Activated T-cell treated with anti-CD3 and anti-CD28 coated beads, Interleukin-2, amount 50 U/mL, for 48 hours (primary cell): ENCODE data around the gene TSPO.

Experiments used
- DNase-seq, 2 experiments: peaks; one replicate each; pipeline ENCODE4 v3.0.0-alpha.2; 2020

The TSPO gene

DNA sequence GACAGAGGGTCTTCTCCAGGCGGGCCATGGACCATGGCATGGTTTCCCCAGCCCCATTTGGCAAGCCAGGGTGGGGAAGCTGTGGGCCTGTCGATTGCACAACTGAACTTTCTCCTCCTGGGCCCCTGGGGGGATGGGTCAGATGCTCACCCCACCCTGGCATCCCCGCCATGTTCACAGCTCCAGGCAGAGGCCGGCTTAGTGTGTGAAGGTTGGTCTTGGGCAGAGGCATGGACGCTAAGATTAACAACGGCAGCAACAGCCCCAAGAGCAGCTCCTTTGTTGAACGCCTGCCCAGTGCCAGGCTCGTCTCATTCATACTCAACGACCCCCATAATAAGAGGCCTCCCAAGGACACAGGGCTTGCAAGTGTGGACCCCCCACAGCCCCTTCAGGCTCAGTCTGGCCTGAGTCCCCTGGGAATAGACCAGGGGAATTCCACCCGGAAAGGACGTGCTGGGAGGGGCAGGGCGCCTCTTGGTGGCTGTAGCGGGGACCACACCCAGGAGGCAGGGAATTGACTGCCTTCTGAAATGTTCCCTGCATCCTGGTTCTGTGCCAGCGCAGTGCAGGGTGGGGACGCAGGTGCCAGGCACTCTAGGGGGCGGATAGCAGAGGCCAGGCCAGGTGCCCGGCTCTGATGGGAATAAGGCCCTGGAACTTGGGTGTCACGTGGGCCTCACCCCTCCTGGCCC is 8.3 kb downstream of the TSPO start:
- DNase-seq = no peak

DNA sequence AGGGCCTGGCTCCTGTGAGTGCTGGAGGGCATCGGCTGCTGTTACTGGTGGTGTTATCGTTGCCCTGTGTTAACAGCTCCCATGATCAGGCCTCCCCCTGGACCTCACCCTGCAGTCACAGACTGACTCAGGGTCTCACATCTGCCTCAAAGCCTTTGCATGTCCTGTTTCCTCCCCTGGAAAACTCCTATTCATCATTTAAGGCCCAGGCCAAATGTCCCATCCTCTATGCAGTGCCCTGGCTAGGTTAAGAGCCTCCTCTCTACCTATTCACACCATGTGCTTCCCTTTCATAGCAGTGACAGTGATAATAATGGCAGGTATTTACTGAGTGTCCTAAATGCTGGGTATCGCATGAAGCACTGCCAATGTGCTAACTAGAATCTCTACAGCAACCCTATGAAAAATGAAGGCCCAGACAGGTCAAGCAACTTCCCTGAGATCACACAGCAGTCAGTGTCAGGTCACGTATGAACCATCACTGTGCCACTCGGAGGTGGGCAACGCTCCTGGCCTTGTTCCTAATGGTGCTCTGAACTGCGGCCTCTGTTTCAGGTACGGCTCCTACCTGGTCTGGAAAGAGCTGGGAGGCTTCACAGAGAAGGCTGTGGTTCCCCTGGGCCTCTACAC is 9.3 kb downstream of the TSPO start:
- DNase-seq = no peak

DNA sequence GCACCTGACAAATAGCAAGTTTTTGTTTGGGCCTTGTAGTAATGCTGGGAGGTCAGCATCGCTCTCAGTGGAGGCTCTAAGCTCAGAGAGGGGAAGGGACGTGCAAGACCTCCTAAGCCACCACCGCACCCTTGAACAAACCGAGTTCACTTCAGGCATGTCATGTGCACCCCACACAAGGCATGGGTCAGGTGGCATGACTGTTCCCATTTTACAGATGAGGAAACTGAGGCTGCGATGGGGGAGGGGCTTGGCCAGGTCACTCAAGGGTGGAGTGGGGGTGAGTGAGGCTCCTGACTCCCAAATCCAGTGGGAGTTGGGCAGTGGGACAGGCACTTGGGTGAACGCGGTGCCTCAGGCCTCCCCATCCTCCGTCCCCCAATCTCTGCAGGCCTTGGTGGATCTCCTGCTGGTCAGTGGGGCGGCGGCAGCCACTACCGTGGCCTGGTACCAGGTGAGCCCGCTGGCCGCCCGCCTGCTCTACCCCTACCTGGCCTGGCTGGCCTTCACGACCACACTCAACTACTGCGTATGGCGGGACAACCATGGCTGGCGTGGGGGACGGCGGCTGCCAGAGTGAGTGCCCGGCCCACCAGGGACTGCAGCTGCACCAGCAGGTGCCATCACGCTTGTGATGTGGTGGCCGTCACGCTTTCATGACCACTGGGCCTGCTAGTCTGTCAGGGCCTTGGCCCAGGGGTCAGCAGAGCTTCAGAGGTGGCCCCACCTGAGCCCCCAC is 11.2 kb downstream of the TSPO start:
- no peak for DNase-seq

DNA sequence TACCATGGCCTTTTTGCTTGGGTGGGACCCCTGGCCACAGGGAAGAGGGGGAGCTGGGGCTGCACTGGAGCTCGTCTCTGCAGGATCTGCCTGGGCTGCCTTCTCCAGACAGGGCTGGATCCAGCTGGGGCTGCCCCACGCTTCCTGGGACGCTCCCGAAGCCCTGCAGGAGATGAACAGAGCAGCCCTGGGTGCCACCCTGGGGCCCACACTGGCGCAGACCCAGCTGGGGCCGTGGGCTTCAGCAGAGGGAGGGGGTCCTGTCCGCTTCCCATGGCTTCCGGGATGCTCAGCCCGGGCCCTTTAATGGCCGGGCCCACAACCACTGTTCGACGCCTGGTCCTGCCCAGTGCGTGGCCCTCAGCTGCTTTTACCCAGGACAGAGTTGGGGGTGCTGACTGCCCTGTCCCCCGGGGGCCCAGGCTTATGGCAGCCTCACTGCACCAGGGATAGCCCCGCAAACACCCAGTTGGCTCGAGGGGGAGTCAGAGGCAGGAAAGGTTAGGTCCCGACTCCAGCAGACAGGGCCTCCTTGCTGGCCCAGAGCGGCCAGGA is 12.0 kb downstream of the TSPO start:
- no peak for DNase-seq

DNA sequence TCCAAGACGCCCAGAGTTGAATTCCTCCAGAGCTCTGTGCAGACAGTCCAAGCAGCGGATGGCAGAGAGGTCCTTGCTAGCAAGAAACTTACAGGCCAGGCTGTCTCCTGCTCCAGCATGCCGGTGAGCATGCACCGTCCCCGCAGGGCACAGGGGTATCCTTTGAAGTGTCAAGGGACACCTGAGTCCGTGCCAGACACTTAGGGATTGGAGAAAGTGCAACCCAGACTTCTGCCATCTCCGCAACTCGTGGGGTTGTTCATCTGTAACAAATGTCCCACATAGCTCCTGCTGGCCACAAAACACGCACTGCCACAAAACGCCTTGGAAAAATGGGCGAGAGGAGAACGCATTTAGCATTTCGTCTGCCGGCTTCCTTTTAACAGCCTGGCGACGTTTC is 13.3 kb downstream of the TSPO start:
- no peak for DNase-seq

DNA sequence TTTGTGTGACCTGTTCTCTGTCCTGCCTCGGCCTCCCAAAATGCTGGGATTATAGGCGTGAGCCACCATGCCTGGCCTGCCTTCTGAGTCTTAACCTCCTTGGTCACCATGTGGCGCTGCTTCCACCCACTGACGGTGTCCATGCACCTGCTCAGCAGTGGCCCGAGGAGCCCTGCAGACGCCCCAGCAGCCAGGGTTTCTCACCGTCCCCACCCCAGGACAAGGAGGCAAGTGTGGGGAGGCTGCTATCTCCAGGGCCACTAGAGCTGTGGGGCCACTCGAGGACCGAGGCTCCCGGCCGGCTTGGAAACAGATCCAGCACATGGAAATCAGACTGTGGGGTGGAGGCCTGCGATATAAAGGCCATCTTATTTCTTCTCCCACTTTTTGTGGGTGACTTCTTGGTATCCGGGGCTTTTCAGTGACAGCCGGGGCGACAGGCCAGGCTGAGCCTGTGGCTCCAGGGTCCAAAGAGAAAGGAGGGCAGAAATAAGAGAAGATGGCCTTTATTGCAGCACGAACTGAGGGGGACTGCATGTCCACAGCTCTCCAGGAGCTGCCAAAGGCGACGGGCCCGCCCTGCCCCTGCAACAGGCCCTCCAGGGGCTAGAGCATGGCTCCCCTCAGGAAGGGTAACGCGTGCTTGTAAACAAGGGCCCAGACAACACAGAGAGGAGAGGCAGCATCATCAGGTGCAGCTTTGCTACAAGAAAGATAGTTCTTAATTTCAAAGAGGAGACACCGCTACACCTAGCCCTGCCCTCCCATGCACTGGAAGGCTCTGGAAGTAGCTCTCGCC is 15.0 kb downstream of the TSPO start:
- no peak for DNase-seq

DNA sequence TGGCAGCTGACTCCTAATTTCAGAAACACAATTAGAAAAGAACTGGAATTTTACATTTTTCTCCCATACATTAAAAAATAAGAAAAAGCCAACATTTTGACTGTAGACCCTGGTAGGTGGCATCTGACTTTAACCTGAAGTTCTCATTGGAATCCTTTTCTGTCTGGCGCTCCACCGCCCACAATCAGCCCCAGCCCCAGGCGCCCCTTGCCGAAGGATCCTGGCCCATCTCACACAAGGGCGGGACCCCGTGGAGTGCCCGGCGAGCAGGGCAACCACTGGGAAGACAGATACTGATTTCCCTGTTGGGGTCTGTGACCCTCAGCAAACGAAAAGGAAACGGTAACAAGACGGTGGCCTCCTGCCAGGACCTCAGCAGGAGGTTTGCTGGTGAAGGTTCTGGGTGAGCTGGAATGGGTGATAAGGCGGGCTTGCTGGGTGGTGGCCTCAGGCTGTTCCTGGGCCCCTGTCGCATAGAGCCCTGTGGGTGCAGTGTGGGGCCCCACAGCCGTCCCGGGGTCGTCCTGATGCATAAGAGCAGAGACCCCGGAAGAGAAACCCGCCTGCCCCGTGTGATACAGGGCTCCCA is 15.7 kb downstream of the TSPO start:
- no peak for DNase-seq

DNA sequence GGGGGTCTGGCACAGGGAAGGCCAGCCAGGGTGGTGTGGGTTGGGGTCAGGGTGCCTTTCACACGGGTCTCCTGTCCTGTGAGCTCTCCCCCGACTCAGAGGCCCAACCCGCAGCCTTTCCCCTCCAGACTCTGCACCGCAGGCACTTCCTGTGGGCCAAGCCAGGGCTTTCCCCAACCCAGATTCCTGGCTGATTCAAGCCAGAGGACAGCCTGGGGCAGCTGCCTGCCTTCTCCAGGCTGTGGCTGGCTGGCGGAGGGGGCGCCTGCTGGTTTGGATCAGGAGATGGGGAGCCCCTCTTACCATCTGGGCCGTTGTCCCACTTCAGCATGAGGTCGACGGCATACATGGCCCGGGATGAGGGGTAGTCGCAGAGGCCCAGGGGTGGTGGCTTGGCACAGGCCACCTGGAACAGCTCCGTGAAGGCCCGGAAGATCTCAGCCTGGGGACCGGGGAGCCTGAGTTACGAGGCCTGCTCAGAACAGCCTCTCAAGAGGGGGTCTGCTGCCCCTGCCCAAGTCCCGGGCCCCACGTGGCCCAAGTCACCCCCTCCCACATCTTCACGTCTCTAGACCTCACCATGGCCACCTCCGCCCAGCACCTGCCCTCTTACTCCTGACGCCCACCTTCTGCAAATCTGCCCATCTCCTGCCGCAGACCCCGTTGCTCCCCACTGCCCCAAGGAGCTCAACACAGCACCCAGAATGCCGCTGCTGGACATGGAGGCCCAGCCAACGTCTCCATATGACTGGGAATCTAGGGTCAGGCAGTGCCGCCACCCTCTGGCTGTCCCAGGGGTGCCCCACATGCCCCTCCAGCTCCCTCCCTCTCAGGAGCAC is 17.3 kb downstream of the TSPO start:
- no peak for DNase-seq

DNA sequence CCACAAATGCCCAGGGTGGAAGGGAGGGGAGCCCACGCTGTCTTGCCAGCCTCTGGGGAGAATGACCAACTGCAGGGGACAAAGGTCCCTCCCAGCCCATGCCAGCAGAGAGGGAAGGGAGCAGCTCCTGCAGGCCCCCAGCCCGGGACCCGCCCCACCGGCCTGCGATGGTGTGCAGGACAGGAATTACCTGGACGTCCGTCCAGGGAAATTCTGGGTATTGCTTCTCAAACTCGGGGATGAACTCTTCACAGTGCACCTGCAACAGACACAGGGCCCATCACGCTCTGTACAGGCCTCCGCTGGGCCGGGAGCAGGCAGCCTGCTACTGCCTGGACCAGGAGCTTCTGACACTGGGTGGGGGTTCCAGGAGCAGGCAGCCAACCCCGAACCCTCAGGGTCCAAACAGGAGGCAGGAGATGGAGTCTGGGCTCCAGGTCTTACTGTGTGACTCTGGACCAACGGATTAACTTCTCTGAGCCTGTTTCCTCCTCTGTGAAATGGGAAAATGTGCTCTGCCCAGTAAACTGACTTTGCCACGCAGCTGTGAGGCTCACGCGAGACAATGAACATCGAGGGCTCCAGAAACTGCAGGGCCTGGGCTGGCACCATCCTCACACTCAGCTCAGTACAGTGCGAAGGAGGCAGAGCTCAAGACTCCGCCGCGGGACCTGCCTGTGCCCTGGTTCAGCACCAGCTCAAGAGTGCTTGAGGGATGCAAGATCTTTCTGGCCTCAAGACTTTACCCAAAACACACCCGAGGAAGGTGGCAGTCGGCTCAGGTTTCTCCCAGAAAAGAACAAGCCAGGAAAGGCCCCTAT is 18.2 kb downstream of the TSPO start:
- DNase-seq = no peak

DNA sequence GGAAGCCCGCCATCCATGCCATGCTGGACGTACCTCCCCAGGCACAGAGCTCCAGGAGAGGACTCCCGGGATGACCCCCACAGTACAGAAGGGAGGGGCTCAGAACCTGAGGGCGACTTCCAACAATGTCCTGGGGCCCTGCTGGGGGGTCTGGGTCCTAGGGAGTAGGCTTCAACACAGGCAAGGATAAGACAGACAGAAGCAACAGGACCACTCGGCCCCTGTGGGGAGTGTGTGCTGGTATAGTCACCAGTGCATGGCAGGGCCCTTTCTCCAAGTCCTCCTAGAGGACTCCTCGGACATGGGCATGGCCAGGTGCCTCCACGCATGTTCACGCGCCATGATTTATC is 18.7 kb downstream of the TSPO start:
- DNase-seq = no peak

DNA sequence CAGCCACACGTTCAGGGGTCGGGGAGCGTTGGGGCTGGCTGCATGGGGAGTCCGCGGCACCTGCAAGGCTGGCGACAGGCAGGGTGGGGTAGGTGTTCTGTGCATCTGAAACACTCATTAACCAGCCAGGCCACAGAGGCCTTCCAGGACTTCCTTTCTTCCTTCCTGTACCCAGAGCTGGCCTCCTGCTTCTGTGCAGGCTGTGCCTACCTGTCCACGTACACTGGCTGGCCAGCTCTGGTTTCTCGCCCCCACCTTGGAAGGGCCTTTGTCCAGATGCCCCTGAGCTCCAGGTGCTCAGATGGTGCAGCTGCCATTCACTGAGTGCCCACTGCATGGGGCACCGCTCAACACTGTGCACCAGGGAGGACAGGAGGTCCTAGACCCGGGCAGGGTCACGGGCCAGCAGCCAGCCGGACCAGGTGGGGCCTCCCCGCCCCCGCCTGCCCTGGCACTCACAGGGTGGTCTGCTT is 19.7 kb downstream of the TSPO start:
- DNase-seq = no peak

DNA sequence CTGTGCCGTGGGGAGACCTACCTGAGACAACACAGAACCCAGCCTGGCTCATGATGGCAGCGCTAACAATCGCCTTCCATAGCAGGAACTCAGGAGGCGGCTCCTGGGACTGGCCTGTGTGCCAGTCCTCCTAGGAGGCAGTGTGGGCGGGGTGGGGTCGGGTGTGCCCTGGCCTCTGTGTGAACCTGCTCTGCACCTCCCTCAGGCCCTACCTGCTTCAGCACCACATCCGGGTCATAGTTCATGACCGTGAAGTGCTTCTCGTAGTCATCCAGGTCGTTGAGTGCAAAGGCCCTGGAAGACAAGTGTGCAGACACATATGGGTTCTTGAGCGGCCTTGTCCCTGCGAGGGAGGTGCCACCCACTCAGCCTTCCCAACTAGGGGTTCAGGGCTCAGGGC is 20.2 kb downstream of the TSPO start:
- DNase-seq = no peak

DNA sequence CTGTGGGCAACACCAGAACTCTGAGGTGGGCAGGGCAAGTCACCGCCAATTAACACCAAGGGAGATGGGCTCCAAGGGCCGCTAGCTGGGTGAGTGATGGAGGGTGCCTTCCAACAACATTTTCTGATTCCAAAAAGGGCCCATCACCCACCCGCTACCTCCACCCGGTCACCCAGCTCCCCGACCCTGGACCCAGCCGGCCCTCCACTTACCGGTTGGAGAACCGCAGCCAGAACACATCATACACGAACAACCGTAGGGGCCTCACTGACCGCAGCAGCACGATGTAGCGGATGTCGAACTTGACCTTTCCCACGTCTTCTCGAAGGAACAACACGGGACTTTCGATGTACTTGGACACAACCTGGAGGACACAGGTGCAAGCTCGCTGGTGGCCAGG is 20.8 kb downstream of the TSPO start:
- no peak for DNase-seq

DNA sequence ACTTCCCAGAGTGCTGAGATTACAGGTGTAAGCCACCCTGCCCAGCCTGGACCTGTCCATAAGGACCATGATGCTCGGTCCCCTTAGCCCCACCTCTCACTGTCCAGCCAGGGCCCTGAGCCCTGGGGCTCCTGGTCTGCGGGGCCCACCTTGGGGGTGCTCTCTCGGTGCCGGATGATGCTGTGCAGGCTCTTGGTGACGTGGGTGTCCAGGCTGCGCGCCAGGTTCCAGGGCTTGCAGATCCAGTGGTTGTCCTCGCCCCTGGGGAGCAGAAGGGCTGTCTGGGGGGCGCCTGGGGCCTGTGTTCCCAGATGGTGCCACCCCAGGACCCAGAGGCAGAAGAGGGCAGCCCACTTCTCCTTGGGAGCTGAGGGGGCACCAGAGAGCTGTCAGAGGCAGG is 22.2 kb downstream of the TSPO start:
- no peak for DNase-seq

DNA sequence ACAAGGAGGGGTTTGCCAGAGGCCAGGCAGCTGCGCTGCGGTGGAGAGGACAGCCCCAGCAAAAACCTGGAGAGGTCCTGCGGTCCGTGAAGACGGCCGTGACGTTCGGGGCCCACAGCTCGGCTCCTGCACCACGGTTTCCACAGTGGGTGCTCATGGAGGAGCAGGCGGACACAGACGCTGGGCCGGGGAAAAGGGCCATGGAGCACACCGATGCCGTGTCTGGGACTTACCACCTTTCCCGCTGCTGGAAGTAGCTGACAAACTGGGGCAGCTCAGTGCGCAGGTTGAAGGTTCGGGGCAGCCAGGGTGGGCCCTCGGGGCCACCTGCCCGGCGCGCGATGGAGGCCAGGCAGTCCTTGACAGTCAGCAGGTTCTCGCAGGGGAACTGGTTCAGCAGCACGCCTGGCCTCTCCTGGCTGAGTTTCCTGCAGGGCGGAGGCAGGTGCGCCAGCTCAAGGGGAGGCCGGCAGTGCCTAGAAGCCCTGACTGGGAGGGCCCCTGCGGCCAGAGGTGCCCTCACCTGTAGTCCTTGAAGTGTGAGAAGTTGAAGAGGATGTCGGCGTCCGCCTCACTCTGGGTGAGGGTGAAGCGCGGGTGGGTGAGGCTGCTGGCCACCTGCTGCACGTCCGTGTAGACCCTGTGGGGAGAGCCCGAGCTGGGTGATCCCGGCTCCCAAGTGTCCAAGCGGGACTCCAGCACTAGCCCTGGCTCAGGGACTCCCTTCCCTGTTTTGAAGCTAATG is 22.8 kb downstream of the TSPO start:
- no peak for DNase-seq

DNA sequence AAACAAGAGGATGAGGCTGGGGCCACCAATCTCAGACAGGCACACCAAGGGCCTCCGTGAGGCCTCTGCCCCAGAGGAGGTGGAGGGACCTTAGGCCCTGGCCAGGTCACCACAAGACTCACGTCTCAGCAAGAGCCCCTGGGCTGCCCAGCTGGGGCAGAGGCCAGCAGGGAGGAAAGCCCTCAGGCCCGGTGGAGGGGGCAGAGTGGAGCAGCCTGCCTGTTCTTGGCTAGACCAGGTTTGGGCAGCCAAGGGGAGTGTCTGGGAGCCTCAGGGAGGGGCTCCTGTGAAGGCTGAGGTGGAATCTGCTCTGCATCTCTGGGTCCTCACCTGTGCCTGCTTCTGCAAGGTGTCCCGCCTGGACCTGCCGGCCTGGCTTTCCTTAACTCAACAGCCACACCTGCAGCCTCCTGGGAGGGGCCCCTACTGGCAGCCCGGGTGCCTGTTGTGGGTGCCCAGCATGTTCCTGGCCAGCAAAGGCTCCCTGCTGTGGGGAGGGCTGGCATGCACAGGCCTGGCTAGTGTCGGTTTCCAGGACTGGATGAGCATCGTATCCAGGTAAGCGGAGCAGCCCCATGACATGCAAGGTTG is 23.7 kb downstream of the TSPO start:
- no peak for DNase-seq

DNA sequence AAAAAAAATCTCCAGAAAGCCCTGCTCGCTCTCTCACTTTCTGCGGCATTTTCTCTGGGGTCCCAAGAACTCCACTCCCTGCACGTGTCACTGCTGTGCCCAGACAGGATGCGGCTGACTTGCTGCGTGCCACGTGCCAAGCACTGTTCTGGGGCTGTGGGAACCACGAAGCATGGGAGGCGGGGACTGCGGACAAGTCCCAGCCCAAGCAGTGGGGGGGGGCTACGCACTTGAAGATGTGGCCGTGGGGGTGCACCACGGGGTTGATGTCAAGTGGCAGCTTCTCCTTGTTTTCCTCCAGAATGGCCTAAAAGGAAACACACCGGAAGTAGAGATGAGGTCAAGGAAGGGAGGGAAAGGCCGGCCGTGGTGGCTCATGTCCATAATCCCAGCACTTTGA is 24.7 kb downstream of the TSPO start:
- DNase-seq = no peak

DNA sequence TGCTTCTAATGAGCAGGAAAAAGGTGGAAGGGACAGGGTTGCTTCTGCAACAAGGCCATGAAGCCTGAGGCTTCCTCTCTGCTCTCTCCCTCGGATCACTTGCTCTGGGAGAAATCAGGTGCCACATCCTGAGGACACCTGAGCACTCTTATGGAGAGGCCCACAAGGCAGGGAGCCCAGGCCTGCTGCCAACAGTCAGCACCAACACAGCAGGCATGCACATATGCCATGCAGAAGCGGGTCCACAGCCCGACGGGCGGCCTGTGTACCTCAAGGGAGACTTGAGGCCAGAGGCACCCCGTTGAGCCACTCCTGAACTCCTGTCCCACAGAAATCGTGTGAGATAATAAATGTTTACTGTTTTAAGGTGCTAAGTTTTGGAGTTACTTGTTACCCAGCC is 26.1 kb downstream of the TSPO start:
- DNase-seq = no peak

DNA sequence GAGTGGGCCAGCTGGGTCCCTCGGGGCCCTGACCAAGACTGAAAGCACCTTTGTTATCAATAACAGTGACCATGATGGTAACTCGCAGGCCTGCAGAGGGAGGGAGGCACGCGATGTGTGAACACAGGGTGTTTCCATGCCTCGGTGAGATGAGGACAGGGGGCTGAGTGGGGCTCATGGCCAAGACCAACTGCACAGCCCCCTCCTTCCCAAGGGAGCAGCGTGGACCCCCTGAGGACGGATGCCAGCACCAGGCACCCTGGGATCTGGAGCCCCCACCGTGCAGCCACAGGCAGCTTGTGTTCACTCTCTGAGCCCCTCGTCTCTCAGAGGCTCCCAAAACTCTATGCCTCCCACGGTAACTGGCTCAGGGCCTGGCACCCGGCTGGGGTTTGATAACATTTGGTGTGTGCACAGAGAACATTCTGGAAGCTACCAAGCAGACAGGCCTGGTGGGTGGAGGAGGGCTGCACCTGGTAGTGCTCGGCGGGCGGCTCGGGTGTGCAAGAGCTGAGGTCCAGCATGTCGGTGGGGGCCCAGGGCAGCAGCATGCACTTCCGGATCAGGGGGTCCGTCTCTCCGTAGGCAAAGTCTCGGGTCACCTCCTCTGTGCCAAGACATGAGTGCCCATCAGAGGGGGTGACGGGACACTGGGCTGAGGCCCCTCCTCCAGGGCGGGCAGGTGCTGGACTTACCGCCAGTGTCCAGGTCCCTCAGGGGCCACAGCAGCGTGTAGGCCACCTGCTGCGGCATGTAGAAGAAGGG is 28.0 kb downstream of the TSPO start:
- DNase-seq = no peak
